ENCODE measurements around the gene TMEM232. TPM values are rescaled to one million over a fixed set of nuclear protein-coding genes. Genes with fewer than 3 reads are reported as not detected.

TMEM232 gene
- total RNA-seq: 1 to 10 TPM; 2.3 to 4.2 (median 3.5) TPM

- TF ChIP-seq, protein P1, sequence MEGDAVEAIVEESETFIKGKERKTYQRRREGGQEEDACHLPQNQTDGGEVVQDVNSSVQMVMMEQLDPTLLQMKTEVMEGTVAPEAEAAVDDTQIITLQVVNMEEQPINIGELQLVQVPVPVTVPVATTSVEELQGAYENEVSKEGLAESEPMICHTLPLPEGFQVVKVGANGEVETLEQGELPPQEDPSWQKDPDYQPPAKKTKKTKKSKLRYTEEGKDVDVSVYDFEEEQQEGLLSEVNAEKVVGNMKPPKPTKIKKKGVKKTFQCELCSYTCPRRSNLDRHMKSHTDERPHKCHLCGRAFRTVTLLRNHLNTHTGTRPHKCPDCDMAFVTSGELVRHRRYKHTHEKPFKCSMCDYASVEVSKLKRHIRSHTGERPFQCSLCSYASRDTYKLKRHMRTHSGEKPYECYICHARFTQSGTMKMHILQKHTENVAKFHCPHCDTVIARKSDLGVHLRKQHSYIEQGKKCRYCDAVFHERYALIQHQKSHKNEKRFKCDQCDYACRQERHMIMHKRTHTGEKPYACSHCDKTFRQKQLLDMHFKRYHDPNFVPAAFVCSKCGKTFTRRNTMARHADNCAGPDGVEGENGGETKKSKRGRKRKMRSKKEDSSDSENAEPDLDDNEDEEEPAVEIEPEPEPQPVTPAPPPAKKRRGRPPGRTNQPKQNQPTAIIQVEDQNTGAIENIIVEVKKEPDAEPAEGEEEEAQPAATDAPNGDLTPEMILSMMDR (IDR thresholded peaks at IDR 0.05; ENCODE audit: low read depth): no peak
Measured at GRCh38 chr5:110726249-110727024, at the start of gene TMEM232. TSS of gene TMEM232 (minus strand) at chr5:110726671. CDS start at chr5:110667352, 59,319 bp downstream.

GRCh38 chr5:110770286-110770685, 43.8 kb upstream of the TMEM232 start:
- TF ChIP-seq, protein P1 (IDR thresholded peaks at IDR 0.05; ENCODE audit: low read depth): no peak

GRCh38 chr5:110769000-110769681, 42.7 kb upstream of the TMEM232 start:
- TF ChIP-seq, protein P1 (IDR thresholded peaks at IDR 0.05; ENCODE audit: low read depth): no peak

DNA sequence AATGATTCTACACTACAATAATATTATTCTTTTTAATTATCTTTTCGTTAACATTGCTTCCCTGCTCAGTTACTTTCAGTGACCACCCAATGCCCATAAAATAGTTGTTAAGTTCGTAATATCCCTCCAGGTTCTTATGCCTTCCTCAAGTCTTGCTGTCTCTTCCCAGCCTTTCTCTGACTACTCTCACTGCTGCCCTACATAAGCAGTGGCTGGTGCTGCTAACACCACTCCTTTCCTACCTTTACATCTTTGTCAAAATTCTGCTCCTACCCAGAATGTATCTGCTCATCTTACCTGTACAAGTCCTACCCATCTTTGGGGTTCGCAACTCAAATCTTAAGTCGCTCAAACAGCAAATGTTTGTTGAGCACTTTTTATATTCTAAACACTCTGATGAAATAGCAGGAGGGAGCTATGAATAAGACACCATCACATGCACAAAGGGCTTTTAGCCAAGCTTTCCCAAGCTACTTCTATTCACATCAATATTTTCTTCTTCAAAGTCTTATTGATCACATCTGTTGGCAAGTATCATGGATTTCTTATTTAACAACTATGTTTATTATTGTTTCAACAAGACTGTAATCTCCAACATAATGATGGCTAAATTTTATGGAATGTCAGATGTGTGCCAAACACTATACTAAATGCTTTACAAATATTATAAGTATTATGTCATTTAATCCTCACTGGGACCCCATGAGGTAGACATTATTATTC, 41.8 kb upstream of the TMEM232 start:
- TF ChIP-seq, protein P1 (IDR thresholded peaks at IDR 0.05; ENCODE audit: low read depth): no peak

DNA sequence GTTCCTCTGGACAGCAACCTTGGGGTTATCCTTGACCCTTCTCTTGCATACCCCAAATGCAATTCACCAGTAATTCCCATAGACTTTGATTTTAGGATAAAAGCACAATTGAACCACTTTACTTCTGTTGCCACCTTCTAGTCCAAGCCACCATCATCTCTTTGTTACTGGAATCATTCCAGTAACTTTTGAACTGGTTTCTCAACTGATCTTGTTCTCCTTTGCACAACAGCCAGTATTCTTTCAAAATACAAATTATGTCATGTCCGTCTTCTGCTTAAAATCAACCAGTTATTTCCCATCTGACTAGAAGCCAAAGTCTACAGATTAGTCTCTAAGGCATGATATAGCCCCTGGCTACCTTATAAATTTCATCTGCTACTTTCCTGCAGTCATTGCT, 33.7 kb upstream of the TMEM232 start:
- TF ChIP-seq, protein P1 (IDR thresholded peaks at IDR 0.05; ENCODE audit: low read depth): no peak

- TF ChIP-seq, protein P1 (IDR thresholded peaks at IDR 0.05; ENCODE audit: low read depth): no peak
Measured at GRCh38 chr5:110757118-110757729, 30.8 kb upstream of the TMEM232 start.

All from subcutaneous adipose tissue (tissue), 4 donors.